Measurements from ENCODE around the gene ADK. TPM values are rescaled to one million over a fixed set of nuclear protein-coding genes. Genes with fewer than 3 reads are reported as not detected.
"Not testable (repeated sequence)": the region's sequence is repeated elsewhere in the genome, so short reads cannot be mapped to it uniquely, and the experiment has no call there.

Gene ADK
- total RNA-seq, 2 donors from 2014 or later = 14.4 to 24.3 TPM

DNA sequence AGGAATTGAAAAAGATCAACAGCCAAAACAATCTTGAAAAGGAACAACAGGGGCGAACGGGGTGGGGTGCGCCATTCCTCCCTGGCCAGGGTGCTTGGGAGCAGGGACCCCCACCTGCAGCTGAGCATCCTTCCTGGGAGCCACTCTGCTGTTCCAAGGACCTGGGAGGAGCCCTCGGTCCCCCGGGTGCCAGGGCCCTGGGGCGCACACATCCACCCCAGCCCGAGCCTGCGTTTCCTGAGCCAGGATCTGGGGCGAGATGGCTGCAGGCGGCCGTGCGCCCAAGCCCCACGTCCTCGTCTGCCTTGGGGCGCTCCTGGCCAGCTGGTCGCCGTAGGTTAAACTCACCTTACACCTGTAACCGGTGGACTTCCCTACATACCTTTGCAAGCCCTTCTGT lies 11.0 kb upstream of the ADK start:
- ATAC-seq (ENCODE audit: insufficient number of reproducible peaks, low FRiP score, low read depth) (no peak), DNase-seq (ENCODE audit: low spot score) (no peak)
- peaks cover 23% of the 10 kb centered on the region for H3K36me3 ChIP-seq
- TF ChIP-seq, protein P1, sequence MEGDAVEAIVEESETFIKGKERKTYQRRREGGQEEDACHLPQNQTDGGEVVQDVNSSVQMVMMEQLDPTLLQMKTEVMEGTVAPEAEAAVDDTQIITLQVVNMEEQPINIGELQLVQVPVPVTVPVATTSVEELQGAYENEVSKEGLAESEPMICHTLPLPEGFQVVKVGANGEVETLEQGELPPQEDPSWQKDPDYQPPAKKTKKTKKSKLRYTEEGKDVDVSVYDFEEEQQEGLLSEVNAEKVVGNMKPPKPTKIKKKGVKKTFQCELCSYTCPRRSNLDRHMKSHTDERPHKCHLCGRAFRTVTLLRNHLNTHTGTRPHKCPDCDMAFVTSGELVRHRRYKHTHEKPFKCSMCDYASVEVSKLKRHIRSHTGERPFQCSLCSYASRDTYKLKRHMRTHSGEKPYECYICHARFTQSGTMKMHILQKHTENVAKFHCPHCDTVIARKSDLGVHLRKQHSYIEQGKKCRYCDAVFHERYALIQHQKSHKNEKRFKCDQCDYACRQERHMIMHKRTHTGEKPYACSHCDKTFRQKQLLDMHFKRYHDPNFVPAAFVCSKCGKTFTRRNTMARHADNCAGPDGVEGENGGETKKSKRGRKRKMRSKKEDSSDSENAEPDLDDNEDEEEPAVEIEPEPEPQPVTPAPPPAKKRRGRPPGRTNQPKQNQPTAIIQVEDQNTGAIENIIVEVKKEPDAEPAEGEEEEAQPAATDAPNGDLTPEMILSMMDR (IDR thresholded peaks at IDR 0.05) = no peak
- H3K4me3 ChIP-seq = no peak overlapping the region
- H3K9me3 ChIP-seq = no peaks in the 10 kb centered on the region
- no peak overlapping the region for H3K27ac ChIP-seq
- H3K4me1 ChIP-seq (ENCODE audit: control insufficient read depth in 1 of 2, low read depth in 2 of 2) = peaks cover 9 to 12% of the 10 kb centered on the region in 2 donors
- no peaks in the 10 kb centered on the region for H3K27me3 ChIP-seq (replicated peaks; ENCODE audit: insufficient read depth)

GRCh38 chr10:74140553-74140952 lies 10.5 kb upstream of the ADK start:
- DNase-seq (ENCODE audit: low spot score) = no peak
- Histone ChIP-seq H3K9me3 (no peaks in the 10 kb centered on the region), H3K27me3 (replicated peaks; ENCODE audit: insufficient read depth) (no peaks in the 10 kb centered on the region), H3K27ac (no peak overlapping the region), H3K4me1 (ENCODE audit: control insufficient read depth in 1 of 2, low read depth in 2 of 2) (peaks cover 10 to 17% of the 10 kb centered on the region in 2 donors), H3K4me3 (no peak overlapping the region), H3K36me3 (peaks cover 23% of the 10 kb centered on the region)
- no peak for ATAC-seq (ENCODE audit: insufficient number of reproducible peaks, low FRiP score, low read depth)
- TF ChIP-seq, protein P1 (IDR thresholded peaks at IDR 0.05) = no peak

DNA sequence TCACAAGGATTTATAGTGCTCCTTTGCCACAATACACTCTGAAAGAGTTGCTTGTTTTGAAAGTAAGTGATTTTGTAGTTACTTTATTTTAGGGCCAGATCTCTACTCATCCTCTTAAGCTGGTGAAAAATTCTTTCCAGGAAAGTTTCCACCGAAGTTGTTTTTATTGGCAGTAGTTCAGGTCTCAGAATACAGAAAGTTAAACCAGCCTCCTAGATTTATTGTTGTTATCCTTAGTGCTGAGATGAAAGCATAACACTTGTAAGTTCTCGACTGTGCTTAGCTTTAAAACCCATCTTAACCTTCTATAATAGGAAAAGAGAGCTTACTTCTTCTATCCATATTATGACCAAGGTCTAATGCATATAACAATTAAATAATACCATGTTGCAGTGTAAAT lies 5.9 kb upstream of the ADK start:
- DNase-seq (ENCODE audit: low spot score) (no peak), ATAC-seq (ENCODE audit: insufficient number of reproducible peaks, low FRiP score, low read depth) (no peak)
- H3K9me3 ChIP-seq = no peaks in the 10 kb centered on the region
- H3K27me3 ChIP-seq (replicated peaks; ENCODE audit: insufficient read depth) = no peaks in the 10 kb centered on the region
- no peak overlapping the region for H3K4me3 ChIP-seq
- H3K4me1 ChIP-seq (ENCODE audit: control insufficient read depth in 1 of 2, low read depth in 2 of 2) = peaks cover 20 to 36% of the 10 kb centered on the region in 2 donors
- H3K36me3 ChIP-seq = no peaks in the 10 kb centered on the region
- H3K27ac ChIP-seq = no peak overlapping the region
- TF ChIP-seq, protein P1 (IDR thresholded peaks at IDR 0.05) = no peak

- H3K4me3 ChIP-seq; H3K9me3 ChIP-seq; H3K27ac ChIP-seq; H3K36me3 ChIP-seq; ATAC-seq (ENCODE audit: insufficient number of reproducible peaks, low FRiP score, low read depth); DNase-seq (ENCODE audit: low spot score); H3K27me3 ChIP-seq (replicated peaks; ENCODE audit: insufficient read depth): not testable (repeated sequence)
- H3K4me1 ChIP-seq (ENCODE audit: control insufficient read depth in 1 of 2, low read depth in 2 of 2) = peaks cover 23 to 40% of the 10 kb centered on the region in 2 donors
Measured at GRCh38 chr10:74146980-74147379, 4.0 kb upstream of the ADK start.

DNA sequence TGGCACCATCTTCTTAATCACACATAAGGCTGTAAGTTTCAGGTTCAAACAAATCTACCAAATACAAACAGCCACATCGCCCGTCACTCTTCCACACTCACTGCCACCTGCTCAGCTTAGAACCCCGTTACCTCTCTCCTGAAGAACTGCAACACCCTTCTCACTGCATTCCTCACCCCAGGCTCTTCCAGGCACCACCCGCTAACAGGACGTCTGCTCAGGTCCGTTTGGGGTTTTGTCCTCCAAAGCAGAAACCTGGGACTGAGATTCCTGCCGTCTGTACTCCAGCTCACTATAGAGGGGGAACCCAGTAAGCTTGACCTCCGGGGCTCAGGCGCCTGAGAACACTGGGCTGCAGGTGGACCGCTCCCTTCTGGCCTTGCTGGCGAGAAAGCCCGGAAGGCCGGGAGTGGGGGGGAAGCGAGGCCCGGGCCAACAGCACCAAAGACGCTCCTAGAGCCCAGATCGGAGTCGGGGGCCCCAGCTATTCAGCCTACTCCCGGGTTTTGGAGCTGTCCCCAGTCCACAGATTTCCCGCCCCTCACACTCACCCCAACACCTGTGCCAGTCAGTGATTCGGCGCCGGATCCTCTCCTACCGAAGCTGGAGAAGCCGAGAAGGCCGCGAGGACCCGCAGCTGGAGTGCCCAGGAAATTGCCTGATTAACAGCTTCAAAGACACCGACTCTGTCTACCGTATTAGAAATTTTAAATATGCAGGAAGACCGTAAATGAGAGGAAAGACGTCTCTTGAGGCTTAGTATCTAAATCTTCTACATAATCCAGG lies 624 bp upstream of the ADK start, which contains the start of gene AP3M1:
Gene AP3M1, minus strand, starts transcription at position 625 of the 786 bp plus-strand sequence. CDS start 12,449 bp downstream, outside the sequence.
- ATAC-seq (ENCODE audit: insufficient number of reproducible peaks, low FRiP score, low read depth) (peak; percentile 62), DNase-seq (ENCODE audit: low spot score) (peak; percentile 55)
- no peaks in the 10 kb centered on the region for H3K36me3 ChIP-seq
- H3K4me1 ChIP-seq (ENCODE audit: control insufficient read depth in 1 of 2, low read depth in 2 of 2) = peaks cover 31 to 44% of the 10 kb centered on the region in 2 donors
- peak within 1 kb of the TSS; percentile 83 to 89 for H3K27ac ChIP-seq
- peak within 1 kb of the TSS; percentile 92 for H3K4me3 ChIP-seq
- no peaks in the 10 kb centered on the region for H3K9me3 ChIP-seq
- TF ChIP-seq, protein P1 (IDR thresholded peaks at IDR 0.05) = no peak
- H3K27me3 ChIP-seq (replicated peaks; ENCODE audit: insufficient read depth) = no peaks in the 10 kb centered on the region

Data from thoracic aorta (tissue), 2 donors.